ENCODE results near the gene IPO4.

- TF ChIP-seq CTCF (IDR thresholded peaks at IDR 0.05 in 4 of 5, conservative IDR thresholded peaks at IDR 0.05 in 1 of 5) (no peak), POLR2A (IDR thresholded peaks at IDR 0.05) (no peak)
These were observed 51.7 kb downstream of the IPO4 start for GRCh38 chr14:24136684-24137528.
